Heart left ventricle (tissue), 16 donors: ENCODE results near the gene RNU1-4. TPM values are rescaled to one million over a fixed set of nuclear protein-coding genes. Genes with fewer than 3 reads are reported as not detected.
"Not testable (repeated sequence)": the region's sequence is repeated elsewhere in the genome, so short reads cannot be mapped to it uniquely, and the experiment has no call there.

Source experiments
- ATAC-seq, 4 donors: fragments of 200-7000 bp; cut with Tn5 transposase; one replicate each; pipeline ENCODE4 v1.9.1; 2020 to 2022; ENCODE audit warnings: moderate library complexity in 4 of 4, mild to moderate bottlenecking in 3 of 4, moderate number of reproducible peaks in 1 of 4
- DNase-seq, 5 donors: peaks; one replicate each; pipeline ENCODE4 v3.0.0-alpha.2; 2020
- H3K27ac ChIP-seq, 12 donors: fragments of 200-600 bp; sonication (generic) in 4 of 12; one replicate each; pipeline versions ENCODE4 v1.5.0 to v1.8.0; 2016 to 2022; ENCODE audit warnings: mild to moderate bottlenecking in 2 of 12
- H3K27me3 ChIP-seq, 9 donors: fragments of 200-600 bp; sonication (generic) in 2 of 9; one replicate each; pipeline versions ENCODE4 v1.5.1 to v1.8.0; 2016 to 2022; ENCODE audit warnings: mild to moderate bottlenecking in 3 of 9
- H3K36me3 ChIP-seq, 9 donors: fragments of 200-600 bp; sonication (generic) in 2 of 9; one replicate each; pipeline versions ENCODE4 v1.5.0 to v1.8.0; 2018 to 2022; ENCODE audit warnings: mild to moderate bottlenecking in 2 of 9
- H3K4me1 ChIP-seq, 12 donors: fragments of 200-600 bp; sonication (generic) in 4 of 12; one replicate each; pipeline versions ENCODE4 v1.5.0 to v1.8.0; 2016 to 2022; ENCODE audit warnings: mild to moderate bottlenecking in 3 of 12
- H3K4me3 ChIP-seq, 12 donors: fragments of 200-600 bp; sonication (generic) in 4 of 12; one replicate each; pipeline versions ENCODE4 v1.5.0 to v1.8.0; 2017 to 2022; ENCODE audit warnings: mild to moderate bottlenecking in 9 of 12, moderate library complexity in 4 of 12
- H3K9me3 ChIP-seq, 12 donors: fragments of 200-600 bp; sonication (generic) in 4 of 12; one replicate each; pipeline versions ENCODE4 v1.5.0 to v1.8.0; 2016 to 2022; ENCODE audit warnings: mild to moderate bottlenecking in 1 of 12
- WGBS, 4 donors: extraction: QIAGEN DNeasy Blood & Tissue Kit in 2 of 4; methylation state at CpG; one replicate each; pipeline versions ENCODE4 v1.1.5 to v1.1.7; 2013 to 2018; 5-methylcytosine and 5-hydroxymethylcytosine counted together
- intact Hi-C, 10 donors: fragments of 100-400 bp; cut with DNase I; formaldehyde crosslinking; loops; one replicate each; pipeline versions ENCODE4 v1.11.1 to v1.14.2; 2022
- polyA plus RNA-seq, 2 donors: library from polyadenylated mRNA; stranded (reverse); fragments of 200-250 nt; gene quantifications; one replicate each; pipeline ENCODE4 v1.2.3, GENCODE V29; 2013
- total RNA-seq, 9 donors: library from RNA; depleted of rRNA in 2 of 9; stranded (reverse); fragments of >200 nt in 2 of 9; fragmentation: NEBNext Ultra II Directional in 3 of 9; extraction: Animal tissue kit (Norgen Biotek cat#: 25700) in 3 of 9; gene quantifications; one replicate each; pipeline versions ENCODE4 v1.1.0 to v1.2.4, GENCODE V29; 2016 to 2023
- donor health status: ischemic (EF 13 %, LVEDD 7.1; RV severe dilation, severe dysfunction).
- donor health status: healthy with polysubstance abuse.
- donor health status: DM: no; HTN: yes; CAD: no.
- donor health status: DM: no; HTN: no; CAD: no.
- donor health status: ischemic (EF 25% LVEDD 6.9; RV normal size, moderate dysfunction).
- donor health status: ischemic (EF 25% LVEDD 5.7; RV mildly dilated, moderate dysfunction).
- donor health status: healthy.
- donor health status: DM: yes; HTN: yes; CAD: no.
- donor health status: ischemic (EF 35%, LVEDD 5.7; RV mildly dilated, moderate dysfunction).
- donor health status: nonischemic (EF 11% LVEDD 7.7; RV severe dilation, severe dysfunction).
- donor health status: DM: yes; HTN: yes; CAD: no.
- donor health status: PGD.
- donor health status: ischemic (EF 29% LVEDD 5.4; RV normal size, mild dysfunction).
- donor health status: nonischemic (EF 23%, LVEDD 6.1; RV moderate dilation, normal function).

RNU1-4 gene
- total and polyA plus RNA-seq, 11 donors, result 364 to 3,776 (median 2,470) TPM; not detected in 4

DNA sequence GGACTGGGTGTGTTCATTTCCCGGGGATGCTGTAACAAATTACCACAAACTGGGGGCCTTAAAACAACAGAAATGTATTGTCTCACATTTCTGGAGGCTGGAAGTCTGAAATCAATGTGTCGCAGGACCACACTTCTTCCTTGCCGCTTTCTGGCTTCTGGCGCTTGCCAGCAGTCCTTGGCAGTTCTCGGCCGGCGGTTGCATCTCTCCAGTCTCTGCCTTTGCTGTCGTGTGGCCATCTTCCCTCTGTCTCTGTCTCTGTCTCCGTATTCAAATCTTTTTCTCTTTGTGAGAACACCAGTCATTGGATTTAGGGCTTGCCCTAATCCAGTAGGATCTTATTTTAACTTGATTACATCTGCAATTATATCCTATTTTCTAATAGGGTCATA lies 32.9 kb downstream of the RNU1-4 start:
- 44 to 52% (median 48%) methylated on average over 8 of the region's 9 CpGs for WGBS, 4 donors
- H3K27me3 ChIP-seq, result peaks cover 0 to 62% (median 8%) of the 10 kb centered on the region in 9 donors
- H3K9me3 ChIP-seq, H3K27ac ChIP-seq, H3K4me3 ChIP-seq, H3K36me3 ChIP-seq, ATAC-seq, DNase-seq, intact Hi-C loops, H3K4me1 ChIP-seq: not testable (repeated sequence)

DNA sequence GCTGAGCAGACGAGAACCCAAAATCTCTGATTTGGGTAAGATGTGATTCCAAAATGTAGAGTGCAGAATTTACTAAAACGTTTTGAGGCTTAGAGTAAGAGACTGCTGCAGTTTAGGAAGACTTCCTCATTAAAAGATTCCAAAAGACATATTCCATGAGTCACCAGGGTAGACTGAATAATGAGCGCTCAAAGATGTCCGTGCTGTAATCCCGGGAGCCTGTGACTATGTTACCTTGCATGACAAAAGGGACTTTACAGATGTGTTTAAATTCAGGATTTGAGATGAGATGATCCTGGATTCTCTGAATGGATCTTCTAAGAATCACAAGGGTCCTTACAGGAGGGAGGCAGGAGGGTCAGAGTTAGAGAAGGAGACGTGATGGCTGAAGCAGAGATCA lies 33.4 kb downstream of the RNU1-4 start:
- WGBS, 4 donors, result 48 to 56% (median 54%) methylated on average over 3 to 5 of the region's 6 CpGs
- H3K36me3 ChIP-seq, DNase-seq, H3K27ac ChIP-seq, H3K4me3 ChIP-seq, H3K9me3 ChIP-seq, H3K4me1 ChIP-seq, ATAC-seq, intact Hi-C loops: not testable (repeated sequence)
- H3K27me3 ChIP-seq, result peaks cover 0 to 62% (median 8%) of the 10 kb centered on the region in 9 donors

DNA sequence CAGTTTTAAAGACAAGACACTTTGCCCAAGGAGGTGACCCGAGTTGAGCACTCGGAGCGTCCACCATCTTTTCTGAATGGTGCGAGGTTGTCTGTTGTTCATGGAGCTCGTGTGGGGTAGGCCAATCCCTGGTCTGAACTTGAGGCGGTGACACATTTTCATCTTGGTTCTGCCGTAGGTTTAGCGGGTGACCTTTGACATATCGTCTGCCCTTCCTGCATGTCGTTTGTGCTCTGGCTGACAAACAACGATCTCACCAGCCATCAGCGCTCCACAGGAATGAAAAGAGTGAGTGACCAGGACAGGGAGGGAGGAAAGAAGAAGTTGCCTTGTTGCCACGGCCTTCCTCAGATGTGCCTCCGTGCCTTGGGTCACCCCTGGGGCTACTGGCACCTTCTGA lies 34.5 kb downstream of the RNU1-4 start:
- WGBS, 4 donors, result 70 to 79% (median 76%) methylated on average over 8 to 9 of the region's 14 CpGs
- H3K4me3 ChIP-seq, DNase-seq, H3K27ac ChIP-seq, intact Hi-C loops, ATAC-seq, H3K36me3 ChIP-seq, H3K9me3 ChIP-seq, H3K4me1 ChIP-seq: not testable (repeated sequence)
- H3K27me3 ChIP-seq, result peaks cover 3 to 64% (median 8%) of the 10 kb centered on the region in 9 donors

DNA sequence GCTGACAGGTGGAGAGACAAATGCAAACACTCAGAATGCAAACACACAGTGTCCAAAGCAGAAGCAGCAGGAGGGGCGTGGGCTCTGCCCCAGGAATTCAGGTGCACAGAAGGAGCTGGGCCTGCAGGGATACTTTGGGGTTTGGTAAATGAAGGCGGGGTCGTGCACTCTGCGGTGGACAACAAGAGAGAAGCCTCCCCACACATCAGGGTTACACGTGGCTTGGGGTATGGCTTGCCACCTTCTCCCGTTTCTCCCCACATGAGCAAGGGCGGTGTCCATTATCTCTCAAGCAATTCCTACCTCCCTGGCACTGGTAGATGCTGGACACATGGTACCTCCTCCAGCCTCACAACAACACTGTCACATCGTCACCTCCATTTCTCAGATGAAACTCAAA lies 35.0 kb downstream of the RNU1-4 start:
- H3K4me1 ChIP-seq, H3K36me3 ChIP-seq, H3K27ac ChIP-seq, intact Hi-C loops, H3K9me3 ChIP-seq, DNase-seq, ATAC-seq, H3K4me3 ChIP-seq: not testable (repeated sequence)
- 84 to 86% (median 85%) methylated on average over 6 to 7 of the region's 8 CpGs for WGBS, 4 donors
- peaks cover 3 to 65% (median 8%) of the 10 kb centered on the region in 9 donors for H3K27me3 ChIP-seq

DNA sequence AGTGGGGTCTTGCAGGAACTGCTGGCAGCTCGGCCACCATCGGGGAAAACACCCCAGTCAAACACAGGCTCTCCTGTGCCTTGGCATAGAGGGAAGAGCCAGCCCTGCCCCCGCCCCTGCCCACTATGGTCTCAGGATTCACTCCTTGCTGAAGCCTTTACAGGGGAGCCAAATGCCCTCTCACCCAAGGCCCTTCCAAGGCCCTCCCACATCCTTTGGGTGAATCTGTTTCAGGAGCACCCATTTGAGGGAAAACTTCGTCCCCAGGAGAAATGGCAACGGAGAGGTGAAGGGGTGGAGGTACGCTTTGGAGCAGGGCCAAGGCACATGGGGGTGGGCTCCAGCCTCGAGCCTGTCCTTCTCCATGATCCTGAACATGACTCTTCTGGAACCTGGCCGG lies 35.9 kb downstream of the RNU1-4 start:
- ATAC-seq, H3K4me1 ChIP-seq, H3K4me3 ChIP-seq, H3K9me3 ChIP-seq, DNase-seq, intact Hi-C loops, H3K27ac ChIP-seq, H3K36me3 ChIP-seq: not testable (repeated sequence)
- WGBS, 4 donors, result 89 to 91% (median 91%) methylated on average over 4 of the region's 8 CpGs
- H3K27me3 ChIP-seq, result peaks cover 3 to 59% (median 8%) of the 10 kb centered on the region in 9 donors

DNA sequence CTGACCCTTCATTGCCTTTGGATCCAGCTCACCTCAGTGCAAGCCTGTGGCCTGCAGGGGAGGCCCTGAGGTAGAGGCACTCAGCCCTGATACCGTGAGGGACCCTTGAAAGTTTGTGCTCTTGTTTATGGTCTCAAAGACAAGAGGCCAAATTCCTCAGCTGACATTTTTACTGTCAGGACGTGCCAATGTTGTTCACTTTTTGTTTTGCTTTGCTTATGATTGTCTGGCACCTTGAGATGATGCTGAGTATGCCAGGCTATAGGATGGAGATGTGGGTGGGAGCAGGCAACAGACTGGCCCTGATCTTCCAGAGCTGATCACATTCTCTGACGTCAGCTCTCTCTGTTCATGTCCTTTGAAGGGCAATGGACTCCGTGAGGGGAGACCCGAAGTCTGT lies 36.5 kb downstream of the RNU1-4 start:
- H3K27ac ChIP-seq, ATAC-seq, H3K9me3 ChIP-seq, intact Hi-C loops, H3K36me3 ChIP-seq, H3K4me1 ChIP-seq, H3K4me3 ChIP-seq, DNase-seq: not testable (repeated sequence)
- 76 to 88% (median 81%) methylated on average over 5 of the region's 5 CpGs for WGBS, 4 donors
- peaks cover 3 to 55% (median 8%) of the 10 kb centered on the region in 9 donors for H3K27me3 ChIP-seq

DNA sequence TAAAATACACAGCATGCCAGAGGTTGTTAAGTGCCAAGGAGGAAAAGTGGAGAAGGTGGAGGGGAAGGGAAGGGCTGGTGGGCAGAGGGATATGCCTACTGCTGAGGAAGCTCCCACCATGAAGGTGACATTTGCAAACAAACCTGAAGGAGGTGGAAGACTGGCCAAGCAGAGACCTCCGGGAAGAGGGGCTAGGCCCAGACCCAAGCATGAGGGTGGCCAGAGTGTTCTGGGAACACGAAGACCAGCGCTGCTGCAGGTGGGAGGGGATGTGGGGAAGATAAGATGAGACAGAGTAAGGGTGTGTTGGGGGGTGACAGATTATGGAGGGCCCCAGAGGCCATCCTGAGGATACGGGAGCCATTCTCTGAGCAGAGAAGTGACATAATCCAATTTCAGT lies 37.5 kb downstream of the RNU1-4 start:
- H3K27me3 ChIP-seq, result peaks cover 0 to 47% (median 3%) of the 10 kb centered on the region in 9 donors
- DNase-seq, H3K27ac ChIP-seq, intact Hi-C loops, H3K4me1 ChIP-seq, H3K4me3 ChIP-seq, ATAC-seq, H3K36me3 ChIP-seq, H3K9me3 ChIP-seq: not testable (repeated sequence)
- 82 to 88% (median 87%) methylated on average over 4 of the region's 4 CpGs for WGBS, 4 donors

DNA sequence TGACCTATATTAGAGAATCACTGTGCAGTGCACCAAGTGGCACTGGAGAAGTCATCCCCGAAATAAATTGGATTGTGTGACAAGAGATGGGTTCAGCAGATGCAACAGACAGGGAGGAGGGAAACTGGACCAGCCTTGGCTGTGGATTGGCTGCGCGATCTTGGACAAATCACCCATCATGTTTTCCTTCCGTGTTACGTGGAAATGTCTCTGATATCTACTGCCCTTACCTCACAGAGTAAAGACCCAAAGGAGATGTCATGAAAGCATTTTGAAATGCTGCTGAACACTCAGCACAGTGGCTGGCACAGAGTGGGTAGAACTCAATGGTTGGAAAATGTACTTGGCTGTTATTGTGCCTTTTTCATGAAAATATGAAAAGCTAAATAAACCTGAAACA lies 39.2 kb downstream of the RNU1-4 start:
- H3K36me3 ChIP-seq, ATAC-seq, H3K4me3 ChIP-seq, H3K9me3 ChIP-seq, intact Hi-C loops, H3K27ac ChIP-seq, H3K4me1 ChIP-seq, DNase-seq: not testable (repeated sequence)
- 72 to 81% (median 77%) methylated on average over 5 of the region's 5 CpGs for WGBS, 4 donors
- peaks cover 0 to 36% (median 3%) of the 10 kb centered on the region in 9 donors for H3K27me3 ChIP-seq

DNA sequence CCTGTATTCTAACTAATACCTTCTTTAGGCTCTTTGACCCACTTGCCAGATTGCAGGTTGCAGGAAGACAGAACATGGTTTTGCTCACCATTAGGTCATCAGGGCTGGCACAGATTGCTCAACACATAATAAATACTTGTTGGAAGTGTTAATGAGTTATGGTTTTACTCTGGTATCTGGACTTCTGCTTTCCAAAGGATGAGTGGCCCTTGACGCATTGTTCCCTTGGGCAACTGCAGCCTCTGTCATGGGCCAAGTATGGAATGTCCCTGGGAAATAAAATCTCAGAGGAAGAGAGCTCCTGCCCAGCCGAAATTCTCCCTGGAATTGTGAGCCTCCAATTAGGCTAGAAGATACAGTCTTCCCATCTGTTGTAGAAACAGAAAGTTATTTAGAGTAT lies 40.7 kb downstream of the RNU1-4 start:
- peaks cover 0 to 33% (median 3%) of the 10 kb centered on the region in 9 donors for H3K27me3 ChIP-seq
- H3K4me3 ChIP-seq, H3K9me3 ChIP-seq, intact Hi-C loops, DNase-seq, ATAC-seq, H3K36me3 ChIP-seq, H3K4me1 ChIP-seq, H3K27ac ChIP-seq: not testable (repeated sequence)
- no CpG with 5 or more reads among the region's 2 CpGs for WGBS, 4 donors

DNA sequence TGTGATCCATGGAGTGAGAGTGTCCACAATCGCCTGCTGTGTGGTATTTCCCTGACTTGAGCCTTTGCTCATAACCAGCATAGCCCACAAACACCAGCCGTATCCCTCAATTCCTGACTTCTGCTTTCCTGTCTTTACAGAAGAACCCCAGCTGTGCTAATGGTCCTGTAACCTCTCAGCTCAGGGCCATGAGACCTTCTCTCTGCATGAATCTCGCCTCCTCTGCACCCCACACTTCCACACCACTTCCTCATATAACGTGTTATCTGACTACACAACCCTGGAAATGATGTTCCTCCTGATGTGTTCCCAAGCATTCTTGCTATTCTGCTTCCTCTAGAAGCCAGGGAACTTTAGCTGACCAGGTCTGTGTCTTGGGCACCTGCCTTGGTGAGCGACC lies 41.3 kb downstream of the RNU1-4 start:
- H3K36me3 ChIP-seq, H3K9me3 ChIP-seq, DNase-seq, intact Hi-C loops, H3K4me1 ChIP-seq, H3K27ac ChIP-seq, H3K4me3 ChIP-seq: not testable (repeated sequence)
- peaks cover 0 to 36% (median 7%) of the 10 kb centered on the region in 9 donors for H3K27me3 ChIP-seq
- peak in 2 of 4 donors; percentile 4 to 11 for ATAC-seq
- 60 to 82% (median 68%) methylated on average over 3 to 5 of the region's 5 CpGs for WGBS, 4 donors

DNA sequence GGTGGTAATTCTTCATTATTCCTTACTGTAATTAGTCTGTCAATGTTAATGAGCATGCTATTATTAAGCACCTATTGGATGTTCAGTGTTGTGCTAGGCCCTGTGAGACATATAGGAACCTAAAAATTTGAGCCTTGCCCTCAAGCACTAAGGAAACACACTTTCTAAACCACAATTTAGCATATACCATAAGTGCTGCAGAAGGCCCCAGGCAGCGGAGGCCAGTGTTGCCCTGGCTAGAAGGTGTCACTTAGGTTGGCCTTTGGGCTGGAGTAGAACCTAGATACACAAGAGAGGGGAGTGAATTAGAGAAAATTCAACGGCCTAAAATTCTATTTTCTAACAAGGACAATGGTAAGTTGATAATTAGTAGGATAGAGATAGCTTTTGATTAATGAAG lies 44.6 kb downstream of the RNU1-4 start:
- ATAC-seq, H3K9me3 ChIP-seq, H3K27ac ChIP-seq, DNase-seq, H3K36me3 ChIP-seq, intact Hi-C loops, H3K4me1 ChIP-seq, H3K4me3 ChIP-seq: not testable (repeated sequence)
- WGBS, 4 donors, result no CpG with 5 or more reads among the region's 2 CpGs
- peaks cover 0 to 20% (median 4%) of the 10 kb centered on the region in 9 donors for H3K27me3 ChIP-seq

DNA sequence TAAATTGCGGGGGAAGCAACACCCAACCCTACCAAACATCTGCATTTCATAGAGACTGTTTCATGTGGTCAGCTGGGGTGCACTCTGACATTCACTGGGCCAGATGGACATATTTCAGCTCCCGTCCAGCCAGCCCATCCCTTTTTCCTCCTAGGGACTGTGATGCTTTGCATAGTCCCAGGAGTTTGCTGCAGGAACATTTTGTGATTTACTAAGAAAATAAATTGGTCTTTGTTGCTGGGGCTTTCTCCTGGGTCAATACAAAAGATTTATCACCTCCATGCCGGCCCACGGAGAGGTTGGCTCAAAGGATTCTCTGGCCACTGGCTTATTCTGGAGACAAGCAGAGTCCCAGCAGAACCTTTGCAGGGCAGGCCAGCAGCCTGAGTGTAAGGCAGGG lies 46.0 kb downstream of the RNU1-4 start:
- H3K9me3 ChIP-seq, H3K4me3 ChIP-seq, H3K27ac ChIP-seq, H3K4me1 ChIP-seq, ATAC-seq, H3K36me3 ChIP-seq, intact Hi-C loops, DNase-seq: not testable (repeated sequence)
- peaks cover 0 to 17% (median 4%) of the 10 kb centered on the region in 9 donors for H3K27me3 ChIP-seq
- 57 to 82% (median 63%) methylated on average over 4 of the region's 4 CpGs for WGBS, 4 donors
